ENCODE results near the gene FOXO1.

Gene FOXO1

GRCh38 chr13:40626561-40626960 is 39.9 kb downstream of the FOXO1 start:
- no peak for TF ChIP-seq CTCF (IDR thresholded peaks at IDR 0.05; ENCODE audit: borderline replicate concordance, extremely low read depth, low read length, poor library complexity, severe bottlenecking)
- no peak for TF ChIP-seq EZH2 (IDR thresholded peaks at IDR 0.05; ENCODE audit: borderline replicate concordance, low read depth, low read length, severe bottlenecking)
- Histone ChIP-seq H3K4me1 (ENCODE audit: insufficient read depth, low read length) (no peaks in the 10 kb centered on the region), H2AFZ (ENCODE audit: low read depth, low read length) (no peak overlapping the region), H4K20me1 (ENCODE audit: insufficient read depth, low read length) (no peaks in the 10 kb centered on the region), H3K36me3 (ENCODE audit: insufficient read depth, low read length) (no peaks in the 10 kb centered on the region), H3K9ac (ENCODE audit: low read depth, low read length) (no peak overlapping the region), H3K27ac (ENCODE audit: low read length) (no peak overlapping the region), H3K27me3 (ENCODE audit: insufficient read depth, low read length, poor library complexity) (no peaks in the 10 kb centered on the region), H3K79me2 (ENCODE audit: insufficient read depth, low read length) (no peaks in the 10 kb centered on the region), H3K4me2 (ENCODE audit: insufficient read depth, low read length) (no peak overlapping the region), H3K4me3 (ENCODE audit: low read depth in 1 of 2, low read length in 2 of 2) (no peak overlapping the region), H3K9me3 (ENCODE audit: insufficient read depth, low read length, severe bottlenecking) (no peaks in the 10 kb centered on the region)
- DNase-seq, result no peak
- ATAC-seq (ENCODE audit: insufficient read depth, low read depth), result no peak

DNA sequence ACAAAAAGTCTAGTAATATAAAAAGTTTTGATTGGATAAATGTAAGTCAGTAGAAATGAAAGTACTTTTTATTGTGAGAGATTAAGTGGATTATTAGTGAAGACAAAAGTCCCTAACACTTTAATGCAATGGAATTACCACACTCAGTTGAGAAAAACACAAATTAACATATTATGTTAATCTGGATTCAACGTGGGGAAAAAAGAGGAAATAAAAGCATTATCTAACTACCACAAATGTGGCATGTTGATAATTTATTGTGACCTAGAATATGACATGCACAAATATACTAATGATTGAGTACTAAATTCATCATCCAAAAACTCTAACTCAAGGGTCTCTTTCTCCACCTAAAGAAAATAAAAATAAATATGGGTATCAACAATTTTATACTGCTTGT is 41.5 kb downstream of the FOXO1 start:
- ATAC-seq (ENCODE audit: insufficient read depth, low read depth), result no peak
- H3K4me1 ChIP-seq (ENCODE audit: insufficient read depth, low read length), result no peaks in the 10 kb centered on the region

DNA sequence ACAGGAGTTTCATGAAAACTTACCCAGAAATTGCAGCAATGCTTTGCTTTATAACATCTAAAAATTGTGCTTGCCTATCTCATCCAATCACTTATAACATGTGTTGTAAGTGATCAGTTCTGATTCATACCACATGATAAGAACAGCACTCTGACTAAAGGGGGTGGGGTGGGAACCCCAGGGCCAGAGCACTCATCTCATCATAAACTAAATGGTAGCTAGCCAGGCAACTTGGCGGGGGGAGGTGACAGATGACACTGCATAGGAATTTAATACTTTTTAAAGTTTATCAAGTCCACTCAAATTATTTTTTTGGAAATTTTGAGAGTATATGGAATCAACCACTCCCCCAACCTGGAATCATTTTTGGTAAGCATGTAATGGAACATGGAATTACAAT is 42.1 kb downstream of the FOXO1 start:
- Histone ChIP-seq H3K27ac (ENCODE audit: low read length) (no peak overlapping the region), H2AFZ (ENCODE audit: low read depth, low read length) (no peak overlapping the region), H3K9me3 (ENCODE audit: insufficient read depth, low read length, severe bottlenecking) (no peaks in the 10 kb centered on the region), H3K4me3 (ENCODE audit: low read depth in 1 of 2, low read length in 2 of 2) (no peak overlapping the region), H3K4me1 (ENCODE audit: insufficient read depth, low read length) (no peaks in the 10 kb centered on the region), H3K9ac (ENCODE audit: low read depth, low read length) (no peak overlapping the region), H3K36me3 (ENCODE audit: insufficient read depth, low read length) (no peaks in the 10 kb centered on the region), H3K79me2 (ENCODE audit: insufficient read depth, low read length) (no peaks in the 10 kb centered on the region), H3K4me2 (ENCODE audit: insufficient read depth, low read length) (no peak overlapping the region), H3K27me3 (ENCODE audit: insufficient read depth, low read length, poor library complexity) (no peaks in the 10 kb centered on the region), H4K20me1 (ENCODE audit: insufficient read depth, low read length) (no peaks in the 10 kb centered on the region)
- TF ChIP-seq EZH2 (IDR thresholded peaks at IDR 0.05; ENCODE audit: borderline replicate concordance, low read depth, low read length, severe bottlenecking) (no peak), CTCF (IDR thresholded peaks at IDR 0.05; ENCODE audit: borderline replicate concordance, extremely low read depth, low read length, poor library complexity, severe bottlenecking) (no peak)
- DNase-seq (no peak), ATAC-seq (ENCODE audit: insufficient read depth, low read depth) (no peak)

More for the DNA sequence above, 41.5 kb downstream of the FOXO1 start:
- no peak for DNase-seq
- Histone ChIP-seq H3K79me2 (ENCODE audit: insufficient read depth, low read length) (no peaks in the 10 kb centered on the region), H3K27me3 (ENCODE audit: insufficient read depth, low read length, poor library complexity) (no peaks in the 10 kb centered on the region), H4K20me1 (ENCODE audit: insufficient read depth, low read length) (no peaks in the 10 kb centered on the region), H3K4me2 (ENCODE audit: insufficient read depth, low read length) (no peak overlapping the region), H3K36me3 (ENCODE audit: insufficient read depth, low read length) (no peaks in the 10 kb centered on the region), H3K4me3 (ENCODE audit: low read depth in 1 of 2, low read length in 2 of 2) (no peak overlapping the region), H2AFZ (ENCODE audit: low read depth, low read length) (no peak overlapping the region), H3K9me3 (ENCODE audit: insufficient read depth, low read length, severe bottlenecking) (no peaks in the 10 kb centered on the region), H3K9ac (ENCODE audit: low read depth, low read length) (no peak overlapping the region), H3K27ac (ENCODE audit: low read length) (no peak overlapping the region)
- TF ChIP-seq EZH2 (IDR thresholded peaks at IDR 0.05; ENCODE audit: borderline replicate concordance, low read depth, low read length, severe bottlenecking) (no peak), CTCF (IDR thresholded peaks at IDR 0.05; ENCODE audit: borderline replicate concordance, extremely low read depth, low read length, poor library complexity, severe bottlenecking) (no peak)

DNA sequence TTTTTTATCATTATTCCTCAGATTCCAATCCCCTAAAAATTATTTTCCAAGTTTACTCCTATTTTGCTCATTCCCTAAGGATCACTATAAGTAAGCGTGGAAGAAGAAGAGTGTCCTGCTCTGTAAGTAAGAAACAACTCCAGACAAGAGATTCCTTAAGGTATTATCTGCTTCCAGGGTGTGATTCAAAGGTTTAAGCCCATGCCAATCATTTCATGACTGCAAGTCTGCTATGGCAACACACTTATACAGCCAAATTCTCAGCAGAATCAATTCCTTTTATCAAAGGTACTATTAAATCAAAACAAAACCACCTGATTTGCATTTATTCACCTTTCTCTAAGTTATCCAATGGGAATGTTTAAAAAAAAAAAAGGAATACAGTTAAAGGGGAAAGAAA is 43.7 kb downstream of the FOXO1 start:
- no peak for TF ChIP-seq EZH2 (IDR thresholded peaks at IDR 0.05; ENCODE audit: borderline replicate concordance, low read depth, low read length, severe bottlenecking)
- TF ChIP-seq CTCF (IDR thresholded peaks at IDR 0.05; ENCODE audit: borderline replicate concordance, extremely low read depth, low read length, poor library complexity, severe bottlenecking), result no peak
- Histone ChIP-seq H3K4me2 (ENCODE audit: insufficient read depth, low read length) (no peak overlapping the region), H3K4me3 (ENCODE audit: low read depth in 1 of 2, low read length in 2 of 2) (no peak overlapping the region), H3K36me3 (ENCODE audit: insufficient read depth, low read length) (no peaks in the 10 kb centered on the region), H3K79me2 (ENCODE audit: insufficient read depth, low read length) (no peaks in the 10 kb centered on the region), H3K27ac (ENCODE audit: low read length) (no peak overlapping the region), H3K27me3 (ENCODE audit: insufficient read depth, low read length, poor library complexity) (no peaks in the 10 kb centered on the region), H3K4me1 (ENCODE audit: insufficient read depth, low read length) (no peaks in the 10 kb centered on the region), H3K9ac (ENCODE audit: low read depth, low read length) (no peak overlapping the region), H4K20me1 (ENCODE audit: insufficient read depth, low read length) (no peaks in the 10 kb centered on the region), H3K9me3 (ENCODE audit: insufficient read depth, low read length, severe bottlenecking) (no peaks in the 10 kb centered on the region), H2AFZ (ENCODE audit: low read depth, low read length) (no peak overlapping the region)
- ATAC-seq (ENCODE audit: insufficient read depth, low read depth), result no peak
- no peak for DNase-seq

Measured in DND-41 (cell line).